A549 (cell line): ENCODE data around the gene SUPT3H.

Experiments
- EP300 ChIP-seq, 2 experiments: fragments of >200 bp; sonication (Bioruptor Twin); formaldehyde crosslinking; IDR thresholded peaks; 2 replicates in 1 of 2; 3 replicates in 1 of 2; pipeline ENCODE4 v1.6.1; 2016 to 2017
- HDAC2 ChIP-seq: fragments of 200-600 bp; sonication (generic); IDR thresholded peaks from 2 replicates; pipeline ENCODE4 v1.6.1; 2016
- KDM5A ChIP-seq: fragments of 200-600 bp; sonication (generic); IDR thresholded peaks from 2 replicates; pipeline ENCODE4 v1.6.1; 2016; ENCODE audit warnings: antibody characterized with exemption, mild to moderate bottlenecking
- MYC ChIP-seq: IDR thresholded peaks from 2 replicates; pipeline ENCODE4 v1.6.1; 2012; ENCODE audit warnings: mild to moderate bottlenecking, inconsistent platforms, low read length, improper control_type of control experiment, borderline replicate concordance
- RAD21 ChIP-seq, 2 experiments: fragments of >200 bp in 1 of 2; sonication (Bioruptor Twin) in 1 of 2; formaldehyde crosslinking in 1 of 2; IDR thresholded peaks in 1 of 2; conservative IDR thresholded peaks in 1 of 2; 2 replicates in 1 of 2; 3 replicates in 1 of 2; pipeline ENCODE4 v1.6.1; 2012 to 2018; ENCODE audit warnings: inconsistent platforms in 1 of 2
- SMC3 ChIP-seq: fragments of >200 bp; sonication (Bioruptor Twin); formaldehyde crosslinking; IDR thresholded peaks from 3 replicates; pipeline ENCODE4 v1.6.1; 2018; ENCODE audit warnings: inconsistent platforms
- ZFP36 ChIP-seq: fragments of 450-650 bp; IDR thresholded peaks from 2 replicates; pipeline ENCODE4 v1.6.1; 2014; ENCODE audit warnings: borderline replicate concordance; ENCODE audit not compliant: partially characterized antibody
- ZSCAN20 ChIP-seq: fragments of 250-450 bp; sonication (Bioruptor Pico); IDR thresholded peaks from 2 replicates; pipeline ENCODE4 v1.8.0; 2022; ENCODE audit warnings: mild to moderate bottlenecking, moderate library complexity
- TF ChIP-seq, protein P1 (sequence below): fragments of >200 bp; sonication (Bioruptor Twin); formaldehyde crosslinking; IDR thresholded peaks from 3 replicates; pipeline ENCODE4 v1.5.1; 2016
- TF ChIP-seq, protein P2 (sequence below): fragments of 250-450 bp; sonication (Bioruptor Pico); IDR thresholded peaks from 2 replicates; pipeline ENCODE4 v1.5.0; 2020; ENCODE audit warnings: low read depth, mild to moderate bottlenecking, moderate library complexity
- TF ChIP-seq, protein P3 (sequence below): IDR thresholded peaks from 2 replicates; pipeline ENCODE4 v1.6.1; 2012; ENCODE audit warnings: low read depth, borderline replicate concordance
- TF ChIP-seq, protein P4 (sequence below): fragments of 200-600 bp; sonication (generic); IDR thresholded peaks from 2 replicates; pipeline ENCODE4 v1.6.1; 2016; ENCODE audit warnings: antibody characterized with exemption, mild to moderate bottlenecking, moderate library complexity

DNA sequence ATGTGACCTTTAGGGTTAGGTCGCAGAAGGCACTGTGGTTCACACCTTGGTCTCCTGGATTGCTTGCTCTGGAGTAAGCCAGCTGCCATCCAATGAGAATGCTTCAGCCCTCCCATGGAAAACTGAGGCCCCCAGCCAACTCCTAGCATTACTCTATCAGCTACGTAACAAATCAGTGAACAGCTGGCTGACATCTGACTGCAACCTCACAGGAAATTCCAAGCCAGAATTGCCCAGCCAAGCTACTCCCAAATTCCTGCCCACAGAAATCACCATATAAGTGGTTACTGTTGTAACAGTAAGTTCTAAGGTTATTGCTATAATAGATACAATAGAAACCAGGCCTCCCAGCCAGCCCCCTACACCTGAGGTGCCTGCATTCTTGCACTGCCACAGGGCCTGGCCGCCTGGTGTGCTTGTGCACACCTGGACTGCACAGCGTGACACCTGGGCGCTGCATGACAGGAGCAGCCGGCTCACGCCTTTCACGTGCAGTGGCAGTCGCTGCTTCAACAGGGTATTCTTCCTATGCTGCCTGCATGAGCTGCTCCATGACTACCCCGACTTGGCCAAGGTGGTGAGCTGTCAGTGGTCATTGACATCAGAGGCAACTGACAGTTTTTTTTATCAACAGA lies 479.3 kb downstream of the SUPT3H start:
- TF ChIP-seq, protein P1, sequence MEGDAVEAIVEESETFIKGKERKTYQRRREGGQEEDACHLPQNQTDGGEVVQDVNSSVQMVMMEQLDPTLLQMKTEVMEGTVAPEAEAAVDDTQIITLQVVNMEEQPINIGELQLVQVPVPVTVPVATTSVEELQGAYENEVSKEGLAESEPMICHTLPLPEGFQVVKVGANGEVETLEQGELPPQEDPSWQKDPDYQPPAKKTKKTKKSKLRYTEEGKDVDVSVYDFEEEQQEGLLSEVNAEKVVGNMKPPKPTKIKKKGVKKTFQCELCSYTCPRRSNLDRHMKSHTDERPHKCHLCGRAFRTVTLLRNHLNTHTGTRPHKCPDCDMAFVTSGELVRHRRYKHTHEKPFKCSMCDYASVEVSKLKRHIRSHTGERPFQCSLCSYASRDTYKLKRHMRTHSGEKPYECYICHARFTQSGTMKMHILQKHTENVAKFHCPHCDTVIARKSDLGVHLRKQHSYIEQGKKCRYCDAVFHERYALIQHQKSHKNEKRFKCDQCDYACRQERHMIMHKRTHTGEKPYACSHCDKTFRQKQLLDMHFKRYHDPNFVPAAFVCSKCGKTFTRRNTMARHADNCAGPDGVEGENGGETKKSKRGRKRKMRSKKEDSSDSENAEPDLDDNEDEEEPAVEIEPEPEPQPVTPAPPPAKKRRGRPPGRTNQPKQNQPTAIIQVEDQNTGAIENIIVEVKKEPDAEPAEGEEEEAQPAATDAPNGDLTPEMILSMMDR: no peak
- no peak for TF ChIP-seq SMC3
- TF ChIP-seq, protein P2, sequence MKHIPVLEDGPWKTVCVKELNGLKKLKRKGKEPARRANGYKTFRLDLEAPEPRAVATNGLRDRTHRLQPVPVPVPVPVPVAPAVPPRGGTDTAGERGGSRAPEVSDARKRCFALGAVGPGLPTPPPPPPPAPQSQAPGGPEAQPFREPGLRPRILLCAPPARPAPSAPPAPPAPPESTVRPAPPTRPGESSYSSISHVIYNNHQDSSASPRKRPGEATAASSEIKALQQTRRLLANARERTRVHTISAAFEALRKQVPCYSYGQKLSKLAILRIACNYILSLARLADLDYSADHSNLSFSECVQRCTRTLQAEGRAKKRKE (CRISPR knock-in tag): no peak
- TF ChIP-seq ZFP36: no peak
- TF ChIP-seq MYC: no peak
- TF ChIP-seq EP300 (IDR thresholded peaks at IDR 0.05): no peak
- TF ChIP-seq KDM5A: no peak
- no peak for TF ChIP-seq RAD21 (conservative IDR thresholded peaks at IDR 0.05 in 1 of 2, IDR thresholded peaks at IDR 0.05 in 1 of 2)
- no peak for TF ChIP-seq ZSCAN20
- TF ChIP-seq, protein P3, sequence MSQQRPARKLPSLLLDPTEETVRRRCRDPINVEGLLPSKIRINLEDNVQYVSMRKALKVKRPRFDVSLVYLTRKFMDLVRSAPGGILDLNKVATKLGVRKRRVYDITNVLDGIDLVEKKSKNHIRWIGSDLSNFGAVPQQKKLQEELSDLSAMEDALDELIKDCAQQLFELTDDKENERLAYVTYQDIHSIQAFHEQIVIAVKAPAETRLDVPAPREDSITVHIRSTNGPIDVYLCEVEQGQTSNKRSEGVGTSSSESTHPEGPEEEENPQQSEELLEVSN: no peak
- TF ChIP-seq, protein P4, sequence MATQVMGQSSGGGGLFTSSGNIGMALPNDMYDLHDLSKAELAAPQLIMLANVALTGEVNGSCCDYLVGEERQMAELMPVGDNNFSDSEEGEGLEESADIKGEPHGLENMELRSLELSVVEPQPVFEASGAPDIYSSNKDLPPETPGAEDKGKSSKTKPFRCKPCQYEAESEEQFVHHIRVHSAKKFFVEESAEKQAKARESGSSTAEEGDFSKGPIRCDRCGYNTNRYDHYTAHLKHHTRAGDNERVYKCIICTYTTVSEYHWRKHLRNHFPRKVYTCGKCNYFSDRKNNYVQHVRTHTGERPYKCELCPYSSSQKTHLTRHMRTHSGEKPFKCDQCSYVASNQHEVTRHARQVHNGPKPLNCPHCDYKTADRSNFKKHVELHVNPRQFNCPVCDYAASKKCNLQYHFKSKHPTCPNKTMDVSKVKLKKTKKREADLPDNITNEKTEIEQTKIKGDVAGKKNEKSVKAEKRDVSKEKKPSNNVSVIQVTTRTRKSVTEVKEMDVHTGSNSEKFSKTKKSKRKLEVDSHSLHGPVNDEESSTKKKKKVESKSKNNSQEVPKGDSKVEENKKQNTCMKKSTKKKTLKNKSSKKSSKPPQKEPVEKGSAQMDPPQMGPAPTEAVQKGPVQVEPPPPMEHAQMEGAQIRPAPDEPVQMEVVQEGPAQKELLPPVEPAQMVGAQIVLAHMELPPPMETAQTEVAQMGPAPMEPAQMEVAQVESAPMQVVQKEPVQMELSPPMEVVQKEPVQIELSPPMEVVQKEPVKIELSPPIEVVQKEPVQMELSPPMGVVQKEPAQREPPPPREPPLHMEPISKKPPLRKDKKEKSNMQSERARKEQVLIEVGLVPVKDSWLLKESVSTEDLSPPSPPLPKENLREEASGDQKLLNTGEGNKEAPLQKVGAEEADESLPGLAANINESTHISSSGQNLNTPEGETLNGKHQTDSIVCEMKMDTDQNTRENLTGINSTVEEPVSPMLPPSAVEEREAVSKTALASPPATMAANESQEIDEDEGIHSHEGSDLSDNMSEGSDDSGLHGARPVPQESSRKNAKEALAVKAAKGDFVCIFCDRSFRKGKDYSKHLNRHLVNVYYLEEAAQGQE: no peak
- no peak for TF ChIP-seq HDAC2
